T-helper 1 cell treated with Interleukin-12 subunit alpha and Interleukin-12 subunit beta and Interleukin-4 antibody, amounts not matched to agents 30 μg/mL and 1 μg/mL, for 36 hours (primary cell): ENCODE data around the gene PGA4.
"Not testable (repeated sequence)": the region's sequence is repeated elsewhere in the genome, so short reads cannot be mapped to it uniquely, and the experiment has no call there.

Experiments
- H3K27ac Mint-ChIP-seq: one replicate; pipeline ENCODE4 v1.8.0; 2021; ENCODE audit warnings: mild to moderate bottlenecking, mixed read lengths
- H3K27me3 Mint-ChIP-seq: one replicate; pipeline ENCODE4 v1.8.0; 2021; ENCODE audit warnings: low read depth, mixed read lengths
- H3K36me3 Mint-ChIP-seq: one replicate; pipeline ENCODE4 v1.8.0; 2021; ENCODE audit warnings: low read depth, mixed read lengths
- H3K4me1 Mint-ChIP-seq: one replicate; pipeline ENCODE4 v1.8.0; 2021; ENCODE audit warnings: low read depth, mixed read lengths
- H3K4me3 Mint-ChIP-seq: one replicate; pipeline ENCODE4 v1.8.0; 2021; ENCODE audit warnings: mild to moderate bottlenecking, moderate library complexity, mixed read lengths
- H3K9me3 Mint-ChIP-seq: one replicate; pipeline ENCODE4 v1.8.0; 2021; ENCODE audit warnings: mixed read lengths

PGA4 gene

DNA sequence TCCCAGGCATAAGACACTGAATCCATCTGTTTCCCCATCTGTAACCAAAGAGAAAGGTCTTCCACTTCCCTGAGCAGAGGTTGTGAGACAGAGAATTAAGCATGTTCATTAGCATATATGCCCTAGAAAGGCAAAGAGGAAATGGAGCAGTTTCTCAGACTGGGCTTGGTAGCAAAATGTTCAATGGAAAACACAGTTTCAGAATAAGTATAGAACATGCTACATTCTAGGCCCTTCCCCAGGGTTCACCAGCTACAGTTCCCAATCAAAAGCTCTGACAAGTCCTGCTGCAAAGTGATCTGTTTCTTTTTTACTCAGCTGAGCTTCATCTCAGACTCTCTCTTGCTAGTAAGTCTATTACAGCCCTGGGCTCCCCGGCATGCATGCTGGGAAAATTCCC is 30.2 kb downstream of the PGA4 start:
- not testable (repeated sequence) for H3K27me3 Mint-ChIP-seq, H3K9me3 Mint-ChIP-seq, H3K36me3 Mint-ChIP-seq, H3K4me1 Mint-ChIP-seq, H3K4me3 Mint-ChIP-seq, H3K27ac Mint-ChIP-seq

DNA sequence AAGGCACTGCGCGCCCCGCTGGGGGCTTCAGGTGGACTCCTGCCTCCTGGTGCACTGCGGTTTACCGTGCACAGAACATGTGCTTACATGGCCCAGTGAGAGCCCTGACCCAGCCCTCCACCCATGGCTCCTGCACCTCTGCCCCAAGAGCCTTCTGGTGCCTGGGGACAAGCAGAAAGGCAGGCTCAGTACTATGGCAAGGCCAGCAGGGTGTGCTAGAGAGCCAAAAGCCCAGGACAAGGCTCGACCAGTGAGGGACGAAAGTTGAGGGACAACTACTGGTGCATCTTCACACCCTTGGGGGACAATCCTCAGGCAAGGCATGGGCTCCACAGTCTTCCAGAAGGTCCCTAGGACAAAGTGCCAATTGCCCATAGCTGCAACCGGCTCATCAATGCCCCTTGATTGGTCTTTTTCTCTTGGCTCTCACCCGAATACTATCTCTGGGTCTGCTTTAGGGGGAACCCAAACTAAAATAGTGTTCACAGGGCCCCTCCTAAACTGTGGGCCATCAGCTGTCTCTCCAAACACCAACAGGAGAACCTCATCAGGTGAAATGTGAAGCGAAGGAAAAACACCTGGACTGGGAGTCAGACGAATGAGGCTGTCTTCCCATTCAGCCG is 32.4 kb downstream of the PGA4 start:
- H3K27me3 Mint-ChIP-seq = no peaks in the 10 kb centered on the region
- no peaks in the 10 kb centered on the region for H3K9me3 Mint-ChIP-seq
- no peak overlapping the region for H3K27ac Mint-ChIP-seq
- no peaks in the 10 kb centered on the region for H3K4me1 Mint-ChIP-seq
- no peak overlapping the region for H3K4me3 Mint-ChIP-seq
- no peaks in the 10 kb centered on the region for H3K36me3 Mint-ChIP-seq

DNA sequence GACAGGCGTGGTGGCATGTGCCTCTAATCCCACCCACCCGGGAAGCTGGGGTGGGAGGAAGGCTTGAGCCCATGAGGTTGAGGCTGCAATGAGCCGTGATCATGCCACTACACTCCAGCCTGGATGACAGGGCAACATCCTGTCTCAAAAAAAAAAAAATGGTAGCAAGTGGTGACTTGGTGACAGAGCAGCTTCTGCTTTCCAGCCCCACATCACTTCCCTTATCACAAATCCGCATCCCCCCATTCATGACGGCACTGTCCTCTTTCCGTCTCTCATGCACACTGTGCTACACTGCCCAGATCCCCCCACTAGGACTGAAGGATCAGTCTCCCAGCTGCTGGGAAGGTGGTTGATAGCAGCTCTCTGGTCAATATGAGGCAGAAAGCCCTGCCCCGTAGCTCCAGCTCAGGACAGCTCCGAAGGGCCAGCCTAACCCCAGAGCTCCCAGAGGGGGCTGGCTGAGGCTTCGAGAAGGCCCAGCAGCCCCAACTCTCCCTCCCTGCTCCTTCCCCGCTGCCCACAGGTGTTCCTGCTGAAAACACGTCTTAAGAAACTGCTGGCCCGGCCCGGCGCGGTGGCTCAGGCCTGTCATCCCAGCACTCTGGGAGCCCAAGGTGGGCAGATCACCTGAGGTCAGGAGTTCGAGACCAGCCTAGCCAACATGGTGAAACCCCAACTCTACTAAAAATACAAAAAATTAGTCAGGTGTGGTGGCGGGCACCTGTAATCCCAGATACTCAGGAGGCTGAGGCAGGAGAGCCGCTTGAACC is 34.7 kb downstream of the PGA4 start:
- H3K4me1 Mint-ChIP-seq = no peaks in the 10 kb centered on the region
- no peaks in the 10 kb centered on the region for H3K27me3 Mint-ChIP-seq
- H3K36me3 Mint-ChIP-seq = no peaks in the 10 kb centered on the region
- H3K27ac Mint-ChIP-seq = no peak overlapping the region
- no peaks in the 10 kb centered on the region for H3K9me3 Mint-ChIP-seq
- no peak overlapping the region for H3K4me3 Mint-ChIP-seq

- no peak overlapping the region for H3K4me3 Mint-ChIP-seq
- no peaks in the 10 kb centered on the region for H3K27me3 Mint-ChIP-seq
- no peak overlapping the region for H3K27ac Mint-ChIP-seq
- no peaks in the 10 kb centered on the region for H3K9me3 Mint-ChIP-seq
- no peaks in the 10 kb centered on the region for H3K4me1 Mint-ChIP-seq
- H3K36me3 Mint-ChIP-seq = no peaks in the 10 kb centered on the region
Observed at GRCh38 chr11:61258546-61258945, 36.4 kb downstream of the PGA4 start.

DNA sequence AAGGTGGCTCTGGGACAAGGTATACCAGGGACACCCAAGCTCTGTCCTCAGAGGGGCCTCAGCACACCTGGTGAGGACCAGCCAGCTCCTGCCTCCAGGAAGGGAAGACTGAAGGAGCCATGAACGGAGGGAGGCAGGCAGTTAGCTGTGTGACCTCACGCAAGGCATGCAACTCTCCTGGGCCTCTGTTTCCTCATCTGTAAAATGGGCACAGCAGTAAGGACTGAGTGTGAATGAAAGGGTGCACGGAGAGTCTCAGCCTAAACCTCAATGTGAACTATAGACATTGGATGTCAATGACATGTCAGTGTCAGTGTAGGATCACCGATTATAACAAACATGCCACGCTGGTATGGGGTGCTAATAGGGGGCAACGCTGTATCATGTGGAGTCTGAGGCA is 37.2 kb downstream of the PGA4 start:
- no peaks in the 10 kb centered on the region for H3K27me3 Mint-ChIP-seq
- no peak overlapping the region for H3K27ac Mint-ChIP-seq
- H3K36me3 Mint-ChIP-seq = no peaks in the 10 kb centered on the region
- no peaks in the 10 kb centered on the region for H3K9me3 Mint-ChIP-seq
- no peak overlapping the region for H3K4me3 Mint-ChIP-seq
- H3K4me1 Mint-ChIP-seq = no peaks in the 10 kb centered on the region

DNA sequence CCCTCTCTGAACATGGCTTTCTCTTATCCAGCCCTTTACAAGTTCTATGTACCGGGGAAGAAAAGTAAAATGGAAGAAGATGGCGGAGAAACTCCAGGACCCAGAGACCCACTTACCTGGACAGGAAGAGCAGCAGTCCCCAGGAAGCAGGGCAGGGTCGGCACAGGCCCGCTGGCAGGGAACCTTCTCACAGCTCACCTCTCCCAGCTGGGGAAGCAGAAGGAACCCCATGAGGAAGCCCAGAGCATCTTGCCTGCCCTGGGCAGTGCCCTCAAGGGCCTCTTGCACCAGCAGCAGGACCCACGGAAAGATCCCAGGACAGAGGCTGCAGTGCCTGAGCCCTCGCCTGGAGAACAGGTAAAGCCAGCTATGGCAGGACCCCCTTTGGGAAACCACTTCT is 42.2 kb downstream of the PGA4 start:
- H3K4me1 Mint-ChIP-seq = peaks cover 2% of the 10 kb centered on the region
- H3K4me3 Mint-ChIP-seq = no peak overlapping the region
- H3K27ac Mint-ChIP-seq = no peak overlapping the region
- peaks cover 2% of the 10 kb centered on the region for H3K36me3 Mint-ChIP-seq
- H3K27me3 Mint-ChIP-seq = no peaks in the 10 kb centered on the region
- no peaks in the 10 kb centered on the region for H3K9me3 Mint-ChIP-seq

DNA sequence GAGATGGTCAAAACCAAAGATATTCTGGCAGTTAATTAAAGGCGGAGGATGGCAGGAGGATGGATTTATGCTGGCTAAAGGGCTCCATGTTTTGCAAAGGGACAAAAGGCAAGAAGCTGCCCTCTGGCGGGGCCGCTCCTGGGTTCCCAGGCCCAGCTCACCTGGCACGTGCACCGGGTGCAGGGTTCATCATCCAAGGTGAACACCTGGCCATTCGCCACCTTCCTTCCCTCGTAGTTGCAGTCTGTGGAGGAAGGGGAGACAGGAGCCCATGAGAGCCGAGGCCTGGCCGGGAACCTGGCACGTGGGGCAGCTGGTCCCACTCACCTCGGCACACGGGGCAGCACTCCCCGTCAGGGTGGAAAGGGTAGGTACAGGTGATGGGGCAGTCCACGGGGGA is 42.6 kb downstream of the PGA4 start:
- no peak overlapping the region for H3K27ac Mint-ChIP-seq
- H3K27me3 Mint-ChIP-seq = no peaks in the 10 kb centered on the region

GRCh38 chr11:61265357-61265756 is 43.2 kb downstream of the PGA4 start:
- H3K9me3 Mint-ChIP-seq = no peaks in the 10 kb centered on the region
- H3K36me3 Mint-ChIP-seq = peaks cover 2% of the 10 kb centered on the region
- no peak overlapping the region for H3K4me3 Mint-ChIP-seq
- H3K4me1 Mint-ChIP-seq = peaks cover 6% of the 10 kb centered on the region
- no peak overlapping the region for H3K27ac Mint-ChIP-seq
- H3K27me3 Mint-ChIP-seq = no peaks in the 10 kb centered on the region

More for the DNA sequence above, 42.6 kb downstream of the PGA4 start:
- Mint-ChIP-seq H3K4me3 (no peak overlapping the region), H3K4me1 (peaks cover 2% of the 10 kb centered on the region), H3K9me3 (no peaks in the 10 kb centered on the region), H3K36me3 (peaks cover 2% of the 10 kb centered on the region)

DNA sequence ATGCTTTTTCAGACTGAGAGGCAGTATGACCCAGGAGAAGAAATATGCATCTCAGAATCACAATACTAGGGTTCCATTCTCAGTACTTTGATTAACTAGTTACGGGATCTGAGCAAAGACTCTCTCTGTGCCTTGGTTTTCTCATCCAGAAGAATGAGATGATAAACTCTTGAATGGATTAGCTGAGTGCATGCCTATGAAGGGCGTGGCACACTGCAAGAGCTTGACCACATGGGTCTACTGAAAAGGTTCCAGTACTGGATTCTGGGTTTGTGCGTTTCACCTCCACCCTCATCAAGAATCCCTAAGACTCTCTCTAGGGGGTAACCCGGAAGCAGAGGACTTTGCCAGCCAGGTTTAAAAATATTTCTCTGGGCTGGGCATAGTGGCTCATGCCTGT is 44.5 kb downstream of the PGA4 start:
- Mint-ChIP-seq H3K27ac (no peak overlapping the region), H3K27me3 (no peaks in the 10 kb centered on the region), H3K4me3 (no peak overlapping the region), H3K9me3 (no peaks in the 10 kb centered on the region), H3K36me3 (peaks cover 2% of the 10 kb centered on the region), H3K4me1 (peaks cover 8% of the 10 kb centered on the region)

DNA sequence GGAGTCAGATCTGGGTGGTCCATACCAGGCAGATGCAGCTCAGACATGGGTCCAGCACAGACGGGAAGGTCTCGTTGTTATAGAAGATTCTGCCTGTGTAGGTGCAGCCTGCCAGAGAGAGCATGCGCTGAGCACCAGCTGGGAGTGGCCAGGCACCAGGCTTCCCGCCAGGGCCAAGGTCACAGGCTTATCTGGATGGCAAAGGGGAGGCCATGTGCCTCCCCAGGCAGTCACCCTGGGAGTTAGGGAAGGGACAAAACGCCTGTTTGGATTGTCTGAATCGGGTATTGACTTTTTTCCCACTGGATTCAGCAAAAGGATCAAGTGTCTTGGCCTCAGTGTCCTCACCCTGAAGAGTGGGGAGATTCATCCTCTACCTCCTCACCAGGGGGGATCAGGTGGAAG is 45.3 kb downstream of the PGA4 start:
- no peaks in the 10 kb centered on the region for H3K9me3 Mint-ChIP-seq
- no peaks in the 10 kb centered on the region for H3K27me3 Mint-ChIP-seq
- H3K4me3 Mint-ChIP-seq = no peak overlapping the region
- no peak overlapping the region for H3K27ac Mint-ChIP-seq
- peaks cover 8% of the 10 kb centered on the region for H3K4me1 Mint-ChIP-seq
- H3K36me3 Mint-ChIP-seq = peaks cover 2% of the 10 kb centered on the region

DNA sequence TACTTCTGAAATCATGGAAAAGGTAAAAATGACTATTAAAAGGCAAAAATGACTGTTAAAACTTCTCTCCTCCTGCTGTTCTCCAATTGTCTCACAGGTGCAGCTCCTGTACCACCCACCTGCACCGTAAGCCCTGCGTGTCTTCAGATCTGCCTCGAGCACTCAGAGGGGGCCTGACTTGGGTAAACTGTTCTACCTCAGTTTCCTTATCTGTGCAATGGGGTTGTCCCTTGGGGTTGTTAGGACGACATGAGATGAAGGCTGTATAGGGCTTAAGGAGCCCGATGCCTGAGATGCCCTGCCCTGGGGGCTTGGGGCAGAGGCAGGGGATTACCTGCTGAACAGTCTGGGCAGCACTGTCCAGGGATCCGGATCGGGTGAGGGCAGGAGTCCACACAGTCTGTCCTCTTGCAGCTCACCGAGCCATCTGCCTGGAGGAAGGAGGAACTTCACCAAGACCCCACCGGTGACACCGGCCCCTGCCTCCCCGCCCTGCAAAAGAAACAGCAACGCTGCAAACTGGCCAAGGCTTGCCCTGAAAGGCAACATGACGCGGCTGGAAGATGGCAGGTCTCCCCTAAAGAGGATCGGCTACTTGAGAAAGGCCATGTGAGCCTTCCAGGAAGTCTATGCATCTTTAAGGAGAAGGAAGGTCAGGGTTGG is 46.6 kb downstream of the PGA4 start:
- Mint-ChIP-seq H3K4me3 (no peak overlapping the region), H3K27ac (no peak overlapping the region), H3K27me3 (no peaks in the 10 kb centered on the region), H3K9me3 (no peaks in the 10 kb centered on the region), H3K36me3 (peaks cover 2% of the 10 kb centered on the region), H3K4me1 (peaks cover 8% of the 10 kb centered on the region)

DNA sequence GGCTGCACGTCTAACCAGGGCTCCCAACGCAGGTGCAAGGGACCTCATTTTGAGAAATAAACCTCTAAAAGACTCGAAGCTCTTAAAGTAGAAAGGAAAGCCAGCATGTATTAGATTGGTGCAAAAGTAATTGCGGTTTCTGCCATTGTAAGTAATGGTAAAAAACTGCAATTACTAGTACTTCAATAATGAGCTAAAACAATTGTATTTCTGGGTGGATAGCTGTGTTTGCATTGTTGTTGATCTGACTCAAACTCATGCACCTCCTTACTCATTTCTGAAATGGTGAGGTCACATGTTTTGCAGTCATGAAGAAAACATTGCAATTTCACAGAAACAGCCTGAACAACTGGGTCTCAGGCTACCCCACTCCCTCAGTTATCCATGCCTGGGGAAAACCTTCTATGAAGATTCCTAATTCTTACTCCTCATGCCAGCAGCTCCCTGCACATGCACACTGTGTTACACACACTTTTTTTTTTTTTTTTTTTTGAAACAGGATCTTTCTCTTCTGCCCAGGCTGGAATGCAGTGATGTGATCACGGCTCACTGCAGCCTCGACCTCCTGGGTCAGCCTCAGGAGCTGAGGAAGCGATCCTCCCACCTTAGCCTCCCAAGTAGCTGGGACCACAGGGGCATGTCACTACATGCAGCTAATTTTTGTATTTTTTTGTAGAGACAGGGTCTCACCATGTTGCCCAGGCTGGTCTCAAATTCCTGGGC is 48.4 kb downstream of the PGA4 start:
- H3K4me1 Mint-ChIP-seq = peaks cover 8% of the 10 kb centered on the region
- H3K36me3 Mint-ChIP-seq = peaks cover under 1% of the 10 kb centered on the region
- H3K27ac Mint-ChIP-seq = peak overlapping the region; percentile 78
- H3K4me3 Mint-ChIP-seq = no peak overlapping the region
- H3K9me3 Mint-ChIP-seq = no peaks in the 10 kb centered on the region
- H3K27me3 Mint-ChIP-seq = no peaks in the 10 kb centered on the region

DNA sequence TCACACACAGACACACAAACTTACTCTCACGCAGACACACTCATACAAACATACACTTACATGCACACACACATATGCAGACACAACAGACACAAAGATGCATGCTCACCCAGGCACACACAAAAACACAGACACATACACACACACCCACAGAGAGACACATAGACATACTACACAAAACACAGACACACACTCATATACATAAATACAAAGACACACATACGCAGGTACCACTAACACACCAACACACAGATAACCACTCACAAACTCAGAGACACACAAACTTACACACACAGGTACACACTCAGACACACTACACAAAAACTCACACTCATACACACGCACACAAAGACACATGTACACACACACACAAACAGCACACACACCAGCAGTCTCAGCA is 50.6 kb downstream of the PGA4 start:
- no peak overlapping the region for H3K4me3 Mint-ChIP-seq
- H3K27ac Mint-ChIP-seq = no peak overlapping the region
- no peaks in the 10 kb centered on the region for H3K27me3 Mint-ChIP-seq
- H3K9me3 Mint-ChIP-seq = no peaks in the 10 kb centered on the region
- no peaks in the 10 kb centered on the region for H3K36me3 Mint-ChIP-seq
- peaks cover 8% of the 10 kb centered on the region for H3K4me1 Mint-ChIP-seq

DNA sequence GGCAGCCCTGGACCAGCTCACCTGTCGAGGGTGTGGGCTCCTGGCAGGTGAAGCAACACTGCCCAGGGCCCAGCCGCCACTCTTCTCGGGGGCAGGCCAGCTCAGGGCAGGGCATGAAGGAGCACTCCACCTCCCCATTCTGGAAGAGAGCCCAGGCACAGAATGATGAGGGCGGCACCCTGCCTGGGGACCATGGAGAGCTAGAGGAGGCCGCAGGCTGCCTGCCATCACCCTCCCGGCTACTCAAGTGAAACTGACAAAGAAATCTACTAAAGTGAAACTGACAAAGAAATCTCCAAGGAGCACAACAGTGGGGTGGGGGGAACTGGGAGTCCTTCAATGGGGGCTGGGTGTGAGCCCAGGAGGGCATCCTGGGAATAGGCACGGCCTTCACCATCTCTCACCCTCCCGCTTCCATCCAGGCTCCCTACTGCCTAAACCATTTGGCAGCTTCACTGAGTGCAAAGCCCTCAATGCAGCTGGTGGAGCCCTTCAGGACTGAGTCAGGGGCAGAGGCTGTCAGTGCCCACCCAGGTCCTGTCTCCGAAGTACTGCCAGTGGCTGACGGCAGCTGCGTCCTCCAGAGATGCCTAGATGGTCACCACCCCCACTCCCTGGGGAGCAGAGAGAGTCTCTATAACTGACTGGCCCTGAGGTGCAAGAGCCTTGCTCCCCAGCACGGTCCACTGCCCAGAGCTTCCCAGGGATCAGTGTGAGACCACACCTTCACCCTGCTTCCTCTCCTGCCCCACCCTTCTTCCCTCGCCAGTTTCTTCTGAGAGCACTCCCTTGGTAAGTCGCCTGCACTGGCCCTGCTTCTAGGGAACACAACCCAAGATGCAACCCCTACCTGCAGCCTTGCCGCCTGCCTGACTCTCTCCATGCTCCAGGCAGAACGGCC is 51.3 kb downstream of the PGA4 start:
- Mint-ChIP-seq H3K4me1 (peaks cover 8% of the 10 kb centered on the region), H3K36me3 (no peaks in the 10 kb centered on the region), H3K27me3 (no peaks in the 10 kb centered on the region), H3K4me3 (no peak overlapping the region), H3K9me3 (no peaks in the 10 kb centered on the region), H3K27ac (no peak overlapping the region)
